Cerebellar nuclear complex (tissue), 1 donor: ENCODE data around the gene GIGYF1.
"Not testable (repeated sequence)": the region's sequence is repeated elsewhere in the genome, so short reads cannot be mapped to it uniquely, and the experiment has no call there.

Experiments used
- DNase-seq, 2 experiments: peaks; one replicate each; lab custom pipeline; 2025; lab: John Stamatoyannopoulos, UW

The GIGYF1 gene

GRCh38 chr7:100706672-100707311 lies 12.7 kb upstream of the GIGYF1 start:
- DNase-seq = no peak

GRCh38 chr7:100705753-100706671 lies 12.0 kb upstream of the GIGYF1 start, which contains the start of gene POP7:
POP7 (plus strand) TSS chr7:100706121; CDS start chr7:100706831, 710 bp downstream.
- peak; percentile 60 to 85 for DNase-seq

GRCh38 chr7:100705320-100705752 lies 11.3 kb upstream of the GIGYF1 start:
- DNase-seq = peak in 1 of 2 experiments; percentile 14

- DNase-seq = not testable (repeated sequence)
Measured at GRCh38 chr7:100701089-100701488, 7.0 kb upstream of the GIGYF1 start.

GRCh38 chr7:100699018-100699417 lies 5.0 kb upstream of the GIGYF1 start:
- DNase-seq = no peak

GRCh38 chr7:100696123-100696521 lies 2.1 kb upstream of the GIGYF1 start:
- no peak for DNase-seq

GRCh38 chr7:100693312-100694097 lies 545 bp downstream of the GIGYF1 start:
- no peak for DNase-seq

- DNase-seq = no peak
Measured at GRCh38 chr7:100692578-100692961, 1.5 kb downstream of the GIGYF1 start.

- peak in 1 of 2 experiments; percentile 44 for DNase-seq
Measured at GRCh38 chr7:100691676-100692577, 2.1 kb downstream of the GIGYF1 start.

GRCh38 chr7:100689230-100690135 lies 4.6 kb downstream of the GIGYF1 start:
- DNase-seq = no peak

GRCh38 chr7:100688326-100688860 lies 5.7 kb downstream of the GIGYF1 start:
- no peak for DNase-seq

- DNase-seq = no peak
Measured at GRCh38 chr7:100687751-100688300, 6.2 kb downstream of the GIGYF1 start.

- no peak for DNase-seq
Measured at GRCh38 chr7:100687261-100687660, 6.8 kb downstream of the GIGYF1 start.

- no peak for DNase-seq
Measured at GRCh38 chr7:100686822-100687211, 7.2 kb downstream of the GIGYF1 start.

- no peak for DNase-seq
Measured at GRCh38 chr7:100686201-100686821, 7.7 kb downstream of the GIGYF1 start.

- DNase-seq = no peak
Measured at GRCh38 chr7:100685631-100686145, 8.4 kb downstream of the GIGYF1 start.

- no peak for DNase-seq
Measured at GRCh38 chr7:100685049-100685605, 8.9 kb downstream of the GIGYF1 start.

GRCh38 chr7:100684534-100685042 lies 9.5 kb downstream of the GIGYF1 start:
- DNase-seq = no peak
